Subcutaneous abdominal adipose tissue (tissue), 5 donors: ENCODE results near the gene PHLDA1.

Source experiments
- H3K27ac ChIP-seq: one replicate; pipeline ENCODE4 v1.7.0; 2013; ENCODE audit warnings: low read depth, mild to moderate bottlenecking, inconsistent platforms, low read length, moderate library complexity
- H3K27me3 ChIP-seq, 5 donors: one replicate each; pipeline ENCODE4 v1.7.0; 2013; ENCODE audit warnings: low read length in 5 of 5, inconsistent platforms in 1 of 5; ENCODE audit not compliant: control insufficient read depth in 5 of 5, insufficient read depth in 4 of 5
- H3K36me3 ChIP-seq, 5 donors: one replicate each; pipeline ENCODE4 v1.7.0; 2013; ENCODE audit warnings: low read length in 5 of 5; ENCODE audit not compliant: control insufficient read depth in 5 of 5, insufficient read depth in 5 of 5
- H3K4me1 ChIP-seq, 5 donors: one replicate each; pipeline ENCODE4 v1.7.0; 2013; ENCODE audit warnings: low read length in 5 of 5, mild to moderate bottlenecking in 3 of 5, moderate library complexity in 1 of 5; ENCODE audit not compliant: control insufficient read depth in 5 of 5, insufficient read depth in 5 of 5
- H3K4me3 ChIP-seq, 5 donors: one replicate each; pipeline ENCODE4 v1.7.0; 2013; ENCODE audit warnings: low read length in 5 of 5, low read depth in 1 of 5
- H3K9ac ChIP-seq, 5 donors: one replicate each; pipeline ENCODE4 v1.7.0; 2013; ENCODE audit warnings: low read length in 5 of 5, mild to moderate bottlenecking in 4 of 5, moderate library complexity in 3 of 5
- H3K9me3 ChIP-seq, 5 donors: one replicate each; pipeline ENCODE4 v1.7.0; 2013; ENCODE audit warnings: low read length in 5 of 5; ENCODE audit not compliant: control insufficient read depth in 5 of 5
- donor health status: healthy.
- donor health status: healthy.
- donor health status: healthy.
- donor health status: healthy.
- donor health status: healthy.

Gene PHLDA1

DNA sequence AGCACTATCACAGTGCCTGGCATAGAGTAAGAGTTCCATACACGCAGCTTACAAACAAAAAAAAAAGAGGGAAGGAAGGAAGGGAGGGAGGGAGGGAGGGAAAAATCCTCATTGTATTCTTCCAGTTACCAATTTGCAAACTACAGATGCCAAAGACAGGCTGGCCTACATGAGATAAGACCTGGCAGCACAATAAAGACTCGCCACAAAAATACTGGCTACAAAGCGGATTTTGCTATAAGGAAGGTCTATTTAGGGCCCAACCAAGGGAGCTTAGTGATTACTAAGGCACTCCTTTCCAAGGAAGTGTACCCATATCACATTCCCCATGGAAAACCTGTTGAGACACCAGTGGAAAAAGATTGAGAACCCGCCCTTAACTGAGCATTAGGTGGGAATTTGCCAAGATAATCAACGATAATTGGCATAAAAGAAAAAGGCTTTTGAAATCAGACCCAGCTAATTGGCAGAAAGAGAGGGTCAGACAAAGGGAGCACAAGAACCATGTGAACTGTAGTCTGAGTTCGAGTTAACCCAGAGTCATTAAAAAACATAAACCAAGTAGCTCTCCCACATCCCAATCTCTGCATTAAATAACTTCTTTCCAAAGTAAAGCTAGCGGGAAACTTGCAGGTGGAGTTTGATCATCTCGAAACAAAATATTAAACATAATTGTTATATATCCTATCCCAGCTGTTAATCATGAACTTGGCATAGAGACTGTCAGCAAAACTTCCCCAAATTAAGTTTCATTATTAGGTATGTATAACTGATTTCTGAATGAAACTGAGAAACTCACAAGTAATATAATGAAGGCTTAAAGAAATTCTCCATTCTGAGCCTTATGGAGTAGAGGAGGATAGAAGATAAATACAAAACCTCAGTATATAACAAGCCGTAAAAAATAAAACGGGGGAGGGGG is 50.1 kb downstream of the PHLDA1 start:
- Histone ChIP-seq H3K4me1 (peaks cover 16 to 35% (median 25%) of the 10 kb centered on the region in 5 donors), H3K9me3 (no peaks in the 10 kb centered on the region), H3K9ac (no peak overlapping the region), H3K27me3 (peaks cover 0 to 3% (median 0%) of the 10 kb centered on the region in 5 donors), H3K36me3 (no peaks in the 10 kb centered on the region), H3K27ac (no peak overlapping the region), H3K4me3 (no peak overlapping the region)

GRCh38 chr12:75979181-75979580 is 52.4 kb downstream of the PHLDA1 start:
- H3K27me3 ChIP-seq = peaks cover 0 to 3% (median 0%) of the 10 kb centered on the region in 5 donors
- no peak overlapping the region for H3K4me3 ChIP-seq
- peak overlapping the region in 1 of 5 donors; percentile 48 for H3K9ac ChIP-seq
- no peaks in the 10 kb centered on the region for H3K9me3 ChIP-seq
- no peaks in the 10 kb centered on the region for H3K36me3 ChIP-seq
- peaks cover 16 to 35% (median 25%) of the 10 kb centered on the region in 5 donors for H3K4me1 ChIP-seq
- peak overlapping the region; percentile 96 for H3K27ac ChIP-seq

- Histone ChIP-seq H3K27me3 (peaks cover 0 to 3% (median 0%) of the 10 kb centered on the region in 5 donors), H3K9ac (peak overlapping the region in 1 of 5 donors; percentile 48), H3K4me3 (no peak overlapping the region), H3K27ac (peak overlapping the region; percentile 96), H3K4me1 (peaks cover 16 to 35% (median 25%) of the 10 kb centered on the region in 5 donors), H3K36me3 (no peaks in the 10 kb centered on the region), H3K9me3 (no peaks in the 10 kb centered on the region)
These were observed 52.9 kb downstream of the PHLDA1 start for GRCh38 chr12:75978677-75979076.

GRCh38 chr12:75977952-75978671 is 53.5 kb downstream of the PHLDA1 start:
- H3K27ac ChIP-seq = peak overlapping the region; percentile 96
- no peaks in the 10 kb centered on the region for H3K9me3 ChIP-seq
- no peaks in the 10 kb centered on the region for H3K36me3 ChIP-seq
- peaks cover 15 to 33% (median 25%) of the 10 kb centered on the region in 5 donors for H3K4me1 ChIP-seq
- peak overlapping the region in 1 of 5 donors; percentile 48 for H3K9ac ChIP-seq
- peaks cover 0 to 3% (median 0%) of the 10 kb centered on the region in 5 donors for H3K27me3 ChIP-seq
- no peak overlapping the region for H3K4me3 ChIP-seq

DNA sequence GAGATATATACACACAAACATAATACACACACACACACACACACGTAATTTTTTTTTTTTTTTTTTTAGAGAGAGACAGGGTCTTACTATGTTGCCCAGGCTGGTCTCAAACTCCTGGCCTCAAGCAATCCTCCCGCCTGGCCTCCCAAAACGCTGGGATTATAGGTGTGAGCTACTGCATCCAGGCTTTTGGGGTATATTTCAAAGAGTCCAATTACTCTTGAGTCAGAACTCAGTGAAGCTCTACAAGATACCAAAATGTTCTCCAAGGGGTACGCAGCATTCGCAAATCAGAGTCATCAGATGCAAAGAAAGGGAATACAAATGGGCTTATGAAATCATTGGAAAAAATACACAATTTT is 54.0 kb downstream of the PHLDA1 start:
- no peak overlapping the region for H3K4me3 ChIP-seq
- H3K4me1 ChIP-seq = peaks cover 14 to 30% (median 25%) of the 10 kb centered on the region in 5 donors
- H3K9ac ChIP-seq = no peak overlapping the region
- peaks cover 0 to 3% (median 0%) of the 10 kb centered on the region in 5 donors for H3K27me3 ChIP-seq
- H3K9me3 ChIP-seq = no peaks in the 10 kb centered on the region
- peak overlapping the region; percentile 96 for H3K27ac ChIP-seq
- no peaks in the 10 kb centered on the region for H3K36me3 ChIP-seq

DNA sequence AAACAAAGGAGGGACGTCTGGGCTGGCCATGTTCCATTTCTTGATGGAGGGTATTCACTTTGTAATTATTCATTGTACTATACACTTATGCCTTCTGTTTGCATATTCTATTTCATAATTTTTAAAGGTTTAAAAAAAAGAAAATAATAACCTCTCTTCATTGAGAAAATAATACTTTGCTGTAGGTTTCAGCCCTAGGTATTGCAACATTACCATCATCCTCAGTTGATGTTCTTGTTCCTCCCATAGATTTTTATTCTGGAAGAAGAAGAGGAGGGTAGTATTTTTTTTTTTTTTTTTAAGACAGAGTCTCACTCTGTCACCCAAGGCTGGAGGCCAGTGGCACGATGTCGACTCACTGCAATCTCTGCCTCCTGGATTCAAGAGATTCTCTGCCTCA is 54.7 kb downstream of the PHLDA1 start:
- peaks cover 11 to 30% (median 22%) of the 10 kb centered on the region in 5 donors for H3K4me1 ChIP-seq
- H3K9ac ChIP-seq = no peak overlapping the region
- H3K4me3 ChIP-seq = no peak overlapping the region
- H3K27ac ChIP-seq = peak overlapping the region; percentile 96
- H3K27me3 ChIP-seq = no peaks in the 10 kb centered on the region
- no peaks in the 10 kb centered on the region for H3K9me3 ChIP-seq
- H3K36me3 ChIP-seq = no peaks in the 10 kb centered on the region

- Histone ChIP-seq H3K27me3 (no peaks in the 10 kb centered on the region), H3K36me3 (no peaks in the 10 kb centered on the region), H3K27ac (no peak overlapping the region), H3K4me3 (no peak overlapping the region), H3K4me1 (peaks cover 11 to 25% (median 19%) of the 10 kb centered on the region in 5 donors), H3K9ac (no peak overlapping the region), H3K9me3 (no peaks in the 10 kb centered on the region)
These were observed 55.5 kb downstream of the PHLDA1 start for GRCh38 chr12:75976113-75976512.

DNA sequence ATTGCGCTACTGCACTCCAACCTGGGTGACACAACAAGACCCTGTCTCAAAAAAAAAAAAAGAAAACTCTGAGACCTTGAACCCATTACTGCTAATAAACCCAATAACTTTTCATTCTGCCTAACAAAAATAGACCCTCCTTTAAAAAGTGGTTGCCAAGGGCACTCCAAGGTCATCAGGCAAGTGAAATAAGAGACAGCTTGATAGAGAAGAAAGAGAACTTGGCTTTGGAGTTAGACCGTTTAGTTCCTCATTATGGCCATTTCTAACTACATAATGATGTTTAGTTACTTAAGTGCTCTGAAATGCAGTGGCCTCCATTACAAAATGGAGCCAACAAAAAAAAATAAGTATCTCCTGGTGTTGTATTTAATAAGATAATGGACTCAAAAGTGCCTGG is 55.9 kb downstream of the PHLDA1 start:
- H3K9me3 ChIP-seq = no peaks in the 10 kb centered on the region
- H3K4me1 ChIP-seq = peaks cover 11 to 25% (median 19%) of the 10 kb centered on the region in 5 donors
- no peak overlapping the region for H3K27ac ChIP-seq
- H3K4me3 ChIP-seq = no peak overlapping the region
- no peaks in the 10 kb centered on the region for H3K36me3 ChIP-seq
- no peaks in the 10 kb centered on the region for H3K27me3 ChIP-seq
- no peak overlapping the region for H3K9ac ChIP-seq
